Stimulated activated CD8-positive, alpha-beta memory T cell treated with anti-CD3 and anti-CD28 coated beads, Interleukin-7, amount 100 ng/mL, for 1 hour (primary cell): ENCODE data around the gene CDH8.

Experiments used
- DNase-seq, 2 donors: peaks; one replicate each; pipeline ENCODE4 v3.0.0-alpha.2; 2020; ENCODE audit warnings: low read depth in 2 of 2

The CDH8 gene

GRCh38 chr16:62033065-62033464 lies 3.2 kb downstream of the CDH8 start:
- DNase-seq: no peak

DNA sequence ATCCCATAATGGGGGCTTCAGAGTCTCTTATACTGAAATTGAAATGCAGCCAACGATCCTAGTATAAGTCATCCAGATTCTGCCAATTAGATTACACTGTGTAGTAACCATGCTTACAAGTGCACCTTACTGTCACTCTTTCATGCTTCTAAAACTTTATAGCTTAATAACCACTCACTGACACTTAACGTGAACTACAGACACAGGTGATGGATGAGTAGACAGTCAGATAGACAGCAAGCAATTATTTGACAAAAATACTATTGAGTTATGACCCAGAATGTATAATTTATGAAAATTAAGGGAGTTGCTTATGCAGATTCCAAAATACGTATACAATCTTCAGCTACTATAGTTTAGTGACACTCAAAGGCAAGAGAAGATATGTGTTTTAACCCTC lies 6.3 kb downstream of the CDH8 start:
- no peak for DNase-seq

GRCh38 chr16:62022688-62023087 lies 13.6 kb downstream of the CDH8 start:
- no peak for DNase-seq

DNA sequence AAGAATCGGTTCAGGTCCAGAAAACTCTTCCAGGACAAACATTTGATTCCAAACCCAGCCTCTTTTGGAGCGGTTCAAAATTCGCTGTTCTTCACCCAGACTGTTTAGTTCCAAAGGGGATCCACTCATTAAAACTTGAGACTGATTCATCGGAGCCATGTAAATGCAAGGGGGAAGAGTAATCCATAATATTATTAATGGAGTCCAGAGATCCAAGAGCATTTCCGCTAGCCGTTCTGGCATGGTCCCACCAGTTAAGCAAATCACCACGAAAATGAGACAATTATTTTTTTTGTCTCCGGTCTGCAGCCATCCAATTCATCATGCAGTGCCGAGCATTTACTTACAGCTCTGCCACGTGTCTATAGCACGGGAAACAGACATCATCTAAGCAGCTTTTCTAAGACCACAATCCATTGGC lies 15.1 kb downstream of the CDH8 start:
- DNase-seq: no peak

GRCh38 chr16:62020681-62021080 lies 15.6 kb downstream of the CDH8 start:
- no peak for DNase-seq

DNA sequence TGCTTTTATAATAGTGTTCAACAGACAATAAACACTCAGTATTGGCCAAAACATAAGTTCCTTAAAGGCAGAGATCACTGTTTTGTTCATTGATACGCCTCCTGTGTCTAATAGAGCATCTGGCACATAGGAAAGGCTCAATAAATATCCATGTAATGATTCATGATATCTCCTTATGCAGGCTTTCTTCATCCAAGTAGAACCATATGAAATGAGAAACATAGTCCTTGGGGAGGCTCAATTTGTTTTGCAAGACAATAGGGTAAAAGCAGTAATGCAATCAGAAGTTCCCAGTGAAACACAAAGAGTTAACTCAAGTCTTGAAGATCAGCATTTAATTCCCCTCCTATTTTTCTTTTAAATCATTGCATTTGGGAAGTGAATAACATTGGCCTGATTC lies 16.4 kb downstream of the CDH8 start:
- no peak for DNase-seq

DNA sequence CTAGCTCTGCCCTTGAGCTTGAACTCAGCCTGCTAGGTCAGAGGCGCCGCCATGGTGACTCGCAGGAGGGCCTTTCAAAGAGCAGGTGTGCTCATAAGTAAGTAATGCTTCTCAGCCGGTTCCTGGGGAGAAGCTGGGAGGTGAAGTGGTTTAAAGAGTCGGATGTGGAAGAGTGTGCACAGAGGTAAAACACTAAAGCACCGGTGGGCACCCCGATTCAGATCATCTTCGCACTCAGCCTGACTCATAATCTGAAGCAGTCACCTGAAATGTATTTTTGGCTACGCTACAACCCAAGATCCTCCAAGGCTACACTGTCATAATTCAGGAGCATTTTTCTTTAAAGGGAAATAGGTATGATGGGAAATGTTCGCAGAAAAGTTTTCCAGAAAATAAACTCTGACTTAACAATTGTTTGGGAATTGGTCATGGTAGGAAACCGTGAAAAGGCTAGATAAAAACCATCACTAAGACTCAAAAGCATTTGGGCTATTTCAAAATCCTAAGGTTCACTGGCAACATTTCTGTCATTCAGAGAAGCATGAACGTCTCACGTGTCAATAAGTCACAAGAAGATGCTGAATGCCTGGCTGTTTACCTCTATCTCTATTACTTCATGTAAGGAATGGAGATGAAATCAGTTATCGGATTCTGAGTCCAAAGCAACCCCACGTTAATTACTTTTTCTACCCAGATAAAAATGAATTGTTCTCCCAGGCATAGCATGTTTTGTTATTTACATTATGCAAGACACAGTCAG lies 17.8 kb downstream of the CDH8 start:
- DNase-seq: no peak

DNA sequence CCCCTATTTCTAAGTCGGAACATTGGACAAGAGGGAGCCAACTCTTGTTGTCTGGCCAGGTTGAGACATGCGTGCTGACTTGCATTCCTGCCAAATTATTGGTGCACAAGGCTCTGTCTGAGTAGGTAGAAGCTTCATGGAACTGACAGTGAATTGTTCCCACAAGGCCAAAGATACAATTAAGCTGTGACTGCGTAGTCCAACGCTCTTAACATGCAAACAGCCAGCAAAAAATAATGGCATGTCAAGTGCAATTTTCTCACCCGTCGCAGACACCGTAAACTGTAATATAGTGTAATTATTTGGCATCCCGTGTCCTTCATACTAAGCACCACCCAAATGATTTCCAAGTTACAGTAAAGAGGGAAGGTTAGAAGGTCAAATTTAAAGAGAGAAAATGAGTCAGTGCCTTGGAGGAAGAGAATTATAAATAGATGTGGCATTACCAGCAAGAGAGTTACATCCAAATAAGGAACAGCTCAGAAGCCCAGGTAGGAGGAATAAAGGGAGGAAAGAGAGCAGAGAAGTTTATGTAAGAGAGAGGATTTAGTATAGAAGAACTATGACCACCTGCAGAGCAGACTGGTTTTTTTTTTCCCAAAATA lies 21.8 kb downstream of the CDH8 start:
- no peak for DNase-seq

DNA sequence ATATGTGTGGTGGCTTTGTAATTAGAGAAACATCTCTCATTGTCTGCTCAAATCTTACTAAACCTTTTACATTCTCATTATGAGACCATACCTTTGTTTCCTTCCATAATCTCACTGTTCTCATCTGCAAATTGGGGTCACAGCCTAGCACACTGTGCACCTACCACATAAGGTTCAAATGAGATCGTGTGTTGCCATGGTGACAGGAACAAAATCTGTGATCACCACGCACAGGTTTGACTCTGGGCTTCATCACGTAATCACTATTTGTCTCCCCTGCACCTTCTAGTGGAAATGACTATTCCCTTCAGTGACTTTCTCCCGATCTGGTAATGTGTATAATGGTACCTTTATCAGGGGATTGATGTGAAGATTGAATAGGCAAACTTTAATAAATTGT lies 26.1 kb downstream of the CDH8 start:
- DNase-seq: no peak

GRCh38 chr16:61998460-61998859 lies 37.8 kb downstream of the CDH8 start:
- DNase-seq: no peak

- DNase-seq: no peak
These were observed 43.1 kb downstream of the CDH8 start for GRCh38 chr16:61993108-61993507.

DNA sequence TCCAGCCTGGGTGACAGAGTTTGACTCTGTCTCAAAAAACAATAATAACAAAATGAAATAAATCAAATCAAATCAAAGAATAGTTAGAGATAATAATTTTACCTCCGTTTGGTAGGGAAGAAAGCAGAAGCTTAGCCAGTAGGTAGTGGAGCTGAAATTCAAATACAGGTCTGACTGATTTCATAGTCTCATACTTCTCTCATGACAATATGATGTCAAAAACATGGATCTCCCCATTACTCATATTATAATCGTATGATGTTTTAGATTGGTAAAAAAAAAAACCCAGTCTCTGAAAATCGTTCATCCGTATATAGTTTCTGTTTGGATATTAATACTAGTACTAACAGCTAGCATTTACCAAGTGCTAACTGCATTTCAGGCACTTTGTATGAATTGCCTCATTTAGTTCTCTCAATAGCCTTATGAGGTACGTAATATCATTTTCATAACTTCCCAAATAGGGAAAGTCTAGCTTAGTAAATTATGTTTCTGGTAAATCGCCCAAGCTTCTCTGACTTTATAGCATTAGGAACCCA lies 48.7 kb downstream of the CDH8 start:
- DNase-seq: no peak

GRCh38 chr16:61969077-61969382 lies 67.2 kb downstream of the CDH8 start:
- no peak for DNase-seq

- DNase-seq: no peak
These were observed 67.8 kb downstream of the CDH8 start for GRCh38 chr16:61968242-61969076.

- DNase-seq: no peak
These were observed 79.0 kb downstream of the CDH8 start for GRCh38 chr16:61957075-61957855.

DNA sequence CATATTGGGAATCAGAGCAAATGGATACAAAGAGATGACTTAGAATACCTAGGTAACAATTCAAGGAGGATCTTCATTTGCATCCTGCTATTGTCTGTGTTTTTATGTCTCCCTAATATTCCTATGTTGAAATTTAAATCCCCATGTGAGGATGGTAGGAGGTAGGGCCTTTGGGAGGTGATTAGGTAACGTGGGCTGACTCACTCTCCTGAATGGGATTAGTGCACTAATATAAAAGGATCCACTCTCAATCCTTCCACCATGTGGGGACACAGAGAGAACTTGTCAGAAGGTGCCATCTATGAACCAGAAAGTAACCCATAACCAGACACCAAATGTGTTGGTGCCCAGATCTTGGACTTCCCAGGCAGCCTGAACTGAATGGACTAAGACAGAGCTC lies 83.4 kb downstream of the CDH8 start:
- DNase-seq: no peak

- no peak for DNase-seq
These were observed 87.8 kb downstream of the CDH8 start for GRCh38 chr16:61948414-61948813.

- DNase-seq: no peak
These were observed 90.2 kb downstream of the CDH8 start for GRCh38 chr16:61946019-61946418.

GRCh38 chr16:61945511-61945910 lies 90.7 kb downstream of the CDH8 start:
- DNase-seq: no peak

DNA sequence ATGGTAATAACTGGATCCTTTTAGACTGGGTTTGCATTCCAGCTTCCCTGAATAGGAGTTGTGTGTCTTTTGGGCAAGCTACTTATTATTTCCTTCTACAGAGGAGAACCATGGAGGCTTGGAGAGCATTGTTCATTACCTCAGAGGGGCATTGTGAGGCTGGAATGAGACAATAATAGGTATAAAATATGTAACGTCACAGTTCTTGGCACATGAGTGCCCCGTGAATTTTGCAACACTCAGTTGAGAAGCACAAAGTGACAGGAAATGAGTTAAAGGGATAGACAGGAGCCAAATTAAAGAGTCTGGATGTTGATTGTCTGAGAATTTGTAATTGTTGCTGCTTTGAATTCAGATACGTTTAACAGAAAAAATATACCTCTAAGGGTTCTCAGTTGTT lies 92.2 kb downstream of the CDH8 start:
- no peak for DNase-seq

DNA sequence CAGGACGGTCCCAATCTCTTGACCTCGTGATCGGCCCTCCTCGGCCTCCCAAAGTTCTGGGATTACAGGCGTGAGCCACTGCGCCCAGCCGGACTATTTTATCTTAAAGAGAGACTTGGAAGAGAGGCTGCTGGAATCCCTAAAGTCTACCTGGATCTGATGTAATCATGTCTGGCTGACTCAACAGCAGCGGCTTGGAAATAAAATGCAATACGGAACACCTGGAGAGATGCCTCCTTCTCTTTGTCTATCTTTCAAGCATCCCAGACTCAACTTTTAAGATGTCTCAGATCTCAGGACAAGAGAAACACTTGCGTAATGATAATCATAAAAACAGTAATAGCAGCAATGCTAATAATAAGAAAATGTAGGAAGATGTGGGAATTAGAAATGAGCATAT lies 95.6 kb downstream of the CDH8 start:
- no peak for DNase-seq

DNA sequence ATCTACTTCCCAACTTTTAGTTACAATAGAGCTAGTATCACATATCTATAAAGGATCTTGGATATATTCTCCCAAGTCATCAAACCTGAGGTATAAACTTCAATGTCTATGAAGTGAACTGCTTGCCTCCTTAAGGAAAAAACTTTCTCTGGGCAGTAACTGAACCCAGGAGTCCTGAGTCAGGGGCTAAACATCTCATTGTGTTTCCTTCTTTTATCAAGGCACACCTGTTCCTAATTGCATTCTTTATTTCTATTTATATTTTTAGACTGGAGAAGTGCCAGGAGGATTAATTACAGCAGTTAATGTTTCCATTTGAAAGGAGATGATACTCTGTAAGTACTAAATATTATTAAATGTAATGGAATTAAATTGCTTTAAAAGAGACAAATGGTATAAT lies 98.6 kb downstream of the CDH8 start:
- no peak for DNase-seq
